Activated CD8-positive, alpha-beta memory T cell treated with anti-CD3 and anti-CD28 coated beads, Interleukin-2, amount 10 ng/mL, durations not matched to agents 7 days and 5 days (primary cell): ENCODE measurements around the gene TGFBRAP1. TPM values are rescaled to one million over a fixed set of nuclear protein-coding genes. Genes with fewer than 3 reads are reported as not detected.

Experiments used
- ATAC-seq: fragments of 150-1000 bp; cut with Tn5 transposase; one replicate; pipeline ENCODE4 v1.10.0; 2021; ENCODE audit warnings: moderate library complexity
- CTCF ChIA-PET: fragments of 350-600 bp; sonication (Branson Sonifier 250); formaldehyde crosslinking; loops from one replicate; lab custom pipeline; 2021; ENCODE audit warnings: antibody characterized with exemption; lab: Charles Lee
- DNase-seq: peaks from one replicate; pipeline ENCODE4 v3.0.0-alpha.2; 2020
- H3K27ac Mint-ChIP-seq: one replicate; pipeline ENCODE4 v1.8.0; 2021; ENCODE audit warnings: mild to moderate bottlenecking, mixed read lengths
- H3K27me3 Mint-ChIP-seq: one replicate; pipeline ENCODE4 v1.8.0; 2021; ENCODE audit warnings: mixed read lengths
- H3K36me3 Mint-ChIP-seq: one replicate; pipeline ENCODE4 v1.8.0; 2021; ENCODE audit warnings: mild to moderate bottlenecking, mixed read lengths
- H3K4me1 Mint-ChIP-seq: one replicate; pipeline ENCODE4 v1.8.0; 2021; ENCODE audit warnings: mixed read lengths
- H3K4me3 Mint-ChIP-seq: one replicate; pipeline ENCODE4 v1.8.0; 2021; ENCODE audit warnings: mild to moderate bottlenecking, moderate library complexity, mixed read lengths
- H3K9me3 Mint-ChIP-seq: one replicate; pipeline ENCODE4 v1.8.0; 2022; ENCODE audit warnings: low read depth, mixed read lengths
- total RNA-seq, 2 experiments: library from RNA; stranded (reverse); gene quantifications; one replicate each; pipeline ENCODE4 v1.2.3, GENCODE V29; 2021

TGFBRAP1 gene
- total RNA-seq, 2 experiments from 2014 or later: 19.4 to 22.2 TPM

GRCh38 chr2:105231232-105231619 lies 98.3 kb downstream of the TGFBRAP1 start:
- no peak for DNase-seq
- no peak for ATAC-seq
- Mint-ChIP-seq H3K36me3 (no peaks in the 10 kb centered on the region), H3K27ac (no peak overlapping the region), H3K4me1 (peaks cover 11% of the 10 kb centered on the region), H3K27me3 (peaks cover 18% of the 10 kb centered on the region), H3K4me3 (no peak overlapping the region), H3K9me3 (no peaks in the 10 kb centered on the region)
- CTCF ChIA-PET: interaction anchor here (3.3 kb wide), 1 partner anchor 116 kb away, joined by 15 read pairs; no protein-coding TSS in a partner anchor

DNA sequence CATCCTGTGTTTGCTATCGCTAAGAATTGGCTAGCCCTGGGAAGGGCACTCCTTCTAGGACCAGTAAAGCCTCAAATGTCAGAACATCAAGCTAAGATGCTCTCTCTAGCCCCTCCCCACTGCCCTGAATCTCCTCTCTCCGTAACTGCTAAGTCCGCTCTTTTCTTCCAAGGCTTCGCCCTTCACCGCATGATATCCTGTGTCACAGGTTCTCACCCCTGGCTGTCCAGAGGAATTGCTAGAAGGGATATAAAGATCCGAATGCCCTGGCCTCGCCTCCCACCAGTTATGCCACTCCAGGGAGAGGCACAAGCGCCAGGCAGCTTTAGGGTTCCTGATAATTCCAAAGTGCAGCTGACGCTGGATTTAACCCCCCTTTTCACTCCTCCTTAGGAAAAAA lies 105.1 kb downstream of the TGFBRAP1 start:
- CTCF ChIA-PET: no interaction called here
- Mint-ChIP-seq H3K4me1 (no peaks in the 10 kb centered on the region), H3K4me3 (no peak overlapping the region), H3K27me3 (peaks cover 15% of the 10 kb centered on the region), H3K27ac (no peak overlapping the region), H3K9me3 (no peaks in the 10 kb centered on the region), H3K36me3 (no peaks in the 10 kb centered on the region)
- DNase-seq (no peak), ATAC-seq (no peak)

- CTCF ChIA-PET: no interaction called here
- Mint-ChIP-seq H3K27me3 (peaks cover 3% of the 10 kb centered on the region), H3K9me3 (no peaks in the 10 kb centered on the region), H3K4me3 (no peak overlapping the region), H3K36me3 (no peaks in the 10 kb centered on the region), H3K4me1 (no peaks in the 10 kb centered on the region), H3K27ac (no peak overlapping the region)
- no peak for DNase-seq
- no peak for ATAC-seq
These were observed 108.9 kb downstream of the TGFBRAP1 start for GRCh38 chr2:105220604-105221003.

DNA sequence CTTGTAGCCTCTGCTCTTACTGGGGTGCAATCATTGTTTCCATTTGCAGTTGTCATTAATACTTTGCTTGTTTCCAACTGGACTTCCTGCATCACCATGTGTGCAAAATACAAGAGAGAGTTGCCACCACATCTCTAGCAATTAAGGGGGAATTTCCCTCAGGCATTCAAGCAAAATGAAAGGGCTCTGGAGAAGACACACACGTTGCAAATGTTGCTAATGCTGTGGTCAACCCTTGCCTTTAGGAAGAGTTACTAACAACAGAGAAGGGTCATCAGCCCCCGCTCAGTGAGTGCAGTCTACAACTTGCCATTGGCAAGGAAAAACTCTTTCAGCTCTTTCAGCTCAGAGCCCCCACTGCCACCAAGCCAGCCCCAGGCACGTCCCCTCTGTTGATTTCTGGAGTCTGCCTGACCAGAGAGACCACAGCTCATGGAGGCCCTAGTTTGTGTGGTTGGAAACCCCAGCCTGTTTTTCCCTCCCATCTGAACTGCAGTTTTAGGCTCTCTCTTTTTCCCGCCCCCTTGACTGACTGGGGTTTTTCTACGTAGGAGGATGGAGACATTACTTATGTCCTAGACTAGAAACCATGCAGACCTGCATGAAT lies 113.8 kb downstream of the TGFBRAP1 start:
- Mint-ChIP-seq H3K9me3 (no peaks in the 10 kb centered on the region), H3K27me3 (no peaks in the 10 kb centered on the region), H3K27ac (no peak overlapping the region), H3K4me1 (peaks cover 1% of the 10 kb centered on the region), H3K4me3 (no peak overlapping the region), H3K36me3 (no peaks in the 10 kb centered on the region)
- ATAC-seq (no peak), DNase-seq (no peak)
- CTCF ChIA-PET: interaction anchor here (1.2 kb wide), 1 partner anchor 20 kb away, joined by 4 read pairs; no protein-coding TSS in a partner anchor

Other genes with a start within 250 kb of the TGFBRAP1 start
- gene GPR45, start 88.0 kb downstream of the TGFBRAP1 start, total RNA-seq: not detected
- gene C2orf49, start 7.8 kb upstream of the TGFBRAP1 start, total RNA-seq: 10 to 100 TPM; 20.5 to 23.1 TPM
- gene FHL2, start 69.3 kb upstream of the TGFBRAP1 start, total RNA-seq: 1 to 10 TPM; 3.4 to 4.1 TPM